Measurements from ENCODE around the gene THSD4.

The THSD4 gene

DNA sequence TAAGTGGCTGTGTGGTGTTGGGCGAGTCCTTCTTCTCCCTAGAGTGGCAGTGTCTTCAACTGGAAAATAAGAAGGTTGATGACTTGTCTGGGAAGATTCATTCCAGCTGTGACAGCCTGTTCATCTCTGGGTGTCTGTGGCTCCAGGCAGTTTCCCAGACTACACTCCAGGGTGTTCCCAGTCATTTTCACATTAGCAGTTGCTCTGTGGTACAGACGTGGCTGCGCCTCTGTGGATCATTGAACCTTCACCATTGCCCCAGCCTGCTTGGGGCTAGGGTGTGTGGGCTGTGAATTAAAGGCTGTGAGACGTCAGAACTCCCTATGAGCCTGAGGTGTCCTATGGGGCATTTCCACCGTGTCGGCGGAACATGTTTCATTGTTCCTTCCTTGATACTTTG, 455.5 kb downstream of the THSD4 start:
- DNase-seq: no peak

DNA sequence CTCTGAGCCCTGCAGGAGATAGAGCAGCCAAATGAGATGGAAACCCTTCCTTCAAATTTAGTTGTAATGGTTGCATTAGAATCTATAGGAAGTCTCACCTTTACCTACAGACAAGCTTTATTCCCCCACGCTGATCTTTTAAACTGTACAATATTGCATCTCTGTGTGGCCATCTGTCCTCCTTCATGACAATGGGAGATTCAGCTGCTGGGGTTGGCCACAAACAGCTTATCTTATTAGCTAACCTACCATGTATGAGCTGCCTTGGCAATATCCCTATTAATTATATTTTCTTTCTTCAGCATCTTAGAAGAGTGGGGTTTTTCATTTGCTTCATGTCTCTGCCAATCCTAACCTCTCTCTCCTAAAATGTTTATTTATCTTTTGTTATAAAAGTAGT, 456.4 kb downstream of the THSD4 start:
- DNase-seq: no peak

DNA sequence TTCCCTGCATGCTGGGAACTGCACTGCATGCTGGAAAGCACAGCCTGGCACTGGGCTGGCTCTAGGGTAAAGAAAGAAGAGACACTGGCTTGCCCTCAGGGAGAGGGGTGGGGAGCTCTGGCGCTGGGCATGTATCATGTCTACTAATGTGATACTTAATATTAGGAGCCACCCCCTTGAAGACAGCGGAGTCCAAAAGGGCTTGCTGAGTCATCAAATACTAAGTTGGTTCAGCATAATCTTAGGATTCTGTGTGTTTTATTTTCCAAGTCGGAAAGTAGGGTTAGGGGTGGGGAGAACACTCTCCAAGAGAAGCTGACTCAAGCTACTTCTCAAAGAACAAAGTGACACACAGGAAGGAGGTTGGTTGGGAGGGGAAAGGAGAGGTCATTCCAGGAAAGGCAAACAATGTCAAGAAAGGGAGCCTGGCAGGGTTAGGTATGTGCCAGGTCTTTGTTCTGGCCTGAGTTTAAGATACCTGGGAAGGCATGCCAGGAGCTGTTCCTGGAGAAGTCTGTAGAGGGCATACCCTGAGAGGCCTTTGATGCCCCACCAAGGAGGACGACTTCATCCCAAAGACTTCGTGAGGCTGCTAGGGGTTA, 457.3 kb downstream of the THSD4 start:
- DNase-seq: no peak

DNA sequence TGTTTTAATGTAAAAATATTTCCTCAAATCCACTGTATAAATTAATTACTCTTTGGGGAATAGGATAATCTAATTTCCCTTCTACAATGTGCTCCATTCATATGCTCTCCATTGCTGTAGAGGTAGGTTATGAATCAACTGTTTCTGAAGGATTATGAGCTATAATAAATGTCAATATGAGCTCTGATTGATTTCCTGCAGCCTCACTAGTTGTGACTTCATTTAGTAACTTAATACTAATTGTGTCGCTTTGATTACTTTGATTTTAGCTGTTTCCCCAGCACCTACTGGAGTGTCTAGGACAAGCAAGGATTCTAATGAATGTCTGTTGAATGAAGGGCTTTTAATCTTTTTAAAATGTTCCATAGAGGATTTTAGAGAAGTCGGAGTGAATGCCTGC, 458.3 kb downstream of the THSD4 start:
- DNase-seq: no peak

DNA sequence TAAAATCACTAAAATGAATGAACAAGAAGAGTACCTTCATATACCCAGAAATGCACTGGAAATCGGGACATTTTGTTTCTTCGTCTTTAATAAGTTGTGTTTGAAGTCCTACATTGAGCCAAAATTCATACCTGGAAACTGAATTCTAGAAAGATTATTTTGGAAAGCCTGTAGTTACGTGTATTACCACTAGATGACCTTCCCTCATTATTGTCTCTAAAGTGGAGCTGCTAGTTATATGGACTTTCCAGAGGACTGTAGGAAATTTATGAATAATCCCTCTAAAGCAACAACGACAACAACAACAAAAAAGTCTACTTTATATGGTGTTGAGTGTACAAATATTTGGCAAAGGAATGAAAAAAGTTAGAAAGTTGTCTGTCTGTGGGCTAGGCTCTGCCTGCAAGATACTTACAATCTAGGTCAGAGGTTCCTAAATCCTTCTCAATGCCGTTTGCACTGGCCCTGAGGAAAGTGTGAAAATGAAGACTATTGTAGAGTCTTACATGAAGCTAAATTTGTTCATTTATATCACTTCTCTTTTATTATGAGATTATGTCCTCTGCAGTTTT, 460.3 kb downstream of the THSD4 start:
- no peak for DNase-seq

DNA sequence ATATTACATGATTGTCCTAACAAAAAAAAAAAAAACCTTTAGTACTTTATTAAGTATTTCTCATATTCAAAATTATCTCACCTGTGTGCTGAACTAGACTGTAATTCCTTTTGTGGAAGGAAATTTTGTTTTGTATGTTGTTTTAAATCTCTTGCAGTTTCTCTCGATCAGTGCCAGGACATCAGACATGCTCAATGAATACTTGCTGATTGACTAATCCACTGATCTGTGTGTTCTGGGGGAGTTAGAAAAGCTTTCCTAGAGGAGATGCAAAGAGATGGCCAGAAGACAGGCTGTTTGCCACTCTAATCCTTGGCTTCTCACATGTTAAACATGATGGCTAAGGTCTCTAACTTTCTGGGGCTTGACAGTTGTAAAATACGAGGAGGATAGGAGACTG, 461.8 kb downstream of the THSD4 start:
- DNase-seq: no peak

DNA sequence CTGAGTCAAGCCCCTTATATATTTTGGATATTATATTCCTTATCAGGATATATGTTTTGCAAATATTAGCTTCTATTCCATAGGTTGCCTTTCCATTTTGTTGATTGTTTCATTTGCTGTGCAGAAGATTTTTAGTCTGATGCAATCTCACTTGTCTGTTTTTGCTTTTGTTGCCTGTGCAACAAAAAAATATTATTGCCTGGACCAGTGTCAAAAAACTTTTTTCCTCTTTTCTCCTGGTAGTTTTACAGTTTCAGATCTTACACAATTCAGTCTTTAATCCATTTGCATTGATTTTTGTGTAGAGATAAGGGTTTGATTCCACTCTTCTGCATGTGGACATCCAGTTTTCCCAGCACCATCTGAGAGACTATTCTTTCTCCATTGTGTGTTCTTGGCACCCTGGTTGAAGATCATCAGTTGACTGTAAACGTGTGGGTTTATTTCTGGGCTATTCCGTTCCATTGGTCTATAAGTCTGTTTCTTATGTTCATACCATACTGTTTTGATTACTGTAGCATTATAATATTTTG, 466.2 kb downstream of the THSD4 start:
- no peak for DNase-seq

DNA sequence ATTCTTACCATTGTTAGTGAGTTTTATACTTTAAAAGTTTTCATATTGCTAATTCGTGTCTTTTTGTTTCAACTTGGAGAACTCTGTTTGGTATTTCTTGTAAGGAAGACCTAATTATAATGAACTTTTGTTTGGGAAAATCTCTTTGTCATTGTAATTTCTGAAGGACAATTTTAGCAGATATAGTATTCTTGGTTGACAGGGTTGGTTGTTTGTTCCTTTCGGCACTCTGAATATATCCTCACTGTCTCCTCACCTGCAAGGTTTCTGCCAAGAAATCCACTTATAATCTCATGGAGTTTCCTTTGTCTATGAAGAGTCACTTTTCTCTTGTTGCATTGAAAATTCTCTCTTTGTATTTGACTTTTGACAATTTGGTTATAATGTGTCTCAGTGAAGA, 469.9 kb downstream of the THSD4 start:
- DNase-seq: no peak

DNA sequence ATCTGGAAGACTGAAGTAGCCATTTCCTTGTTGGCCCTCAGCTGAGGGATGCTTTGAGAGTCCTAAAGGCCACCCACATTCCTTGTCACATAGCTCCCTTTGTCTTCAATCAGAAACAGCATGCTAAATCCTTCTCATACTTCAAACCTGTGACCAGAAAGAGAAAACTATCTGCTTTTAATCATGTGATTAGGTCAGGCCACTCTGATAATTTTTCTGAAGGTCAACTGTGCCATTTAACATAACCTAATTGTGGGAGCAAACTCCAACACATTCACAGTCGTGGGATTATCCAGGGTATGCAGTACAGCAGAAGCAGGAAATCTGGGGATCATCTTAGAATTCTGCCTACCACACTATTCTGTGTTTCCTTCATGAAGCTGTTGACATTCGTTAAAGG, 471.2 kb downstream of the THSD4 start:
- DNase-seq: no peak

DNA sequence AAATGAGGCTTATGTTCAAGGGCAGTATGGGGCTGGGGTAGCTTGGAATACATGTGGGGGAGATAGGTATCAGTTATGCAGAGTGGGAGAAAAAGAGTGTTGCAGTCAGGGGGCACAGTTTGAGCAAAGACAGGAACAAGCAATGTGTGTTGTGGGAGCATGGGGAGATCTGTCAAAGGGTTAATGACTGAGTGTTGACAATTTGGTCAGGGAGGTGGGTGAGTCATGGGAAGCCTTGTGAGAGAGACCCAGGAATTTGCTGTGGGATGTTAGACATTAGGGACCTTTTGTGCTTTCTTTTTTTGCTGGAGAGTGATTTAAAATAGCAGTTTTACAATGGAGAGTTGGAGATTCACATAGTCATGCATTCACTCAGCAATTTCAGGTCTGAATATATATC, 473.5 kb downstream of the THSD4 start:
- DNase-seq: peak; percentile 83

DNA sequence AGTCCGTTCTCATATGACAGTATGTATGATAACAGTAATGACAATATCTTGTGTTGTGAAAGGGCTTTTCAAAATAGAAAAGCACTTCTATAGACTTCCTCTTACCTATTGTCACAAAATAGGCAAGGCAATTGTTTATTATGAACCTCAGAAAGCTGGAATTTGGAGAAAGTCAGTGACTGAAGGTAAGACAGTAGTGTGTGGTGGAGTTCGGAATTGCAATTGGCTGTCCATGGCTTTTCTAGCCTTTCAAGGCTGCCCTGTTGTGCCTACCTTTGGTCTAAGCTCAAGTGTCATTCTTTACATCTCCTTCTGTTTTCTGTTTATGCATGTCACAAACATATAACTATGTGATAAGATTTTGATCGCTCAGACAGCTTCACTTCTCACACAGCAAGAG, 475.8 kb downstream of the THSD4 start:
- DNase-seq: no peak

DNA sequence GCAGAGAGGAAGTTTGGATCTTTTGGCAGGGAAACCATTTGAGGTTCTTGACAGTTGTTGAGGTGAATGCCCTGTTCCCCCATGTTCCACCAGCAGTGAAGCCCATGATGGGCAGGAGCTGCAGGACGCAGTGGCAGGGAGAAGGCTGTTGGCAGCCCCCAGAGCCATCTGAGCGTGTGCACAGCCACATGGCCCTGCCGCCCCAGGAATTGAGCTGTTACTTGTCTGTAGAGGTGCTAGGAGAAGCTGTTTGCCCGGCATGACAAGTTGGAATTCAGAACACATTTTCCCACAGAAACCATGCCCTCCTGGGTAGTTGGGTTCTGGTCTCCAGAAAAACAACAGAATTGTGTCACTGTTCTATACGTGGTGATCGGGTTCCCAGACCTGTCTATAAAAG, 476.9 kb downstream of the THSD4 start:
- no peak for DNase-seq

DNA sequence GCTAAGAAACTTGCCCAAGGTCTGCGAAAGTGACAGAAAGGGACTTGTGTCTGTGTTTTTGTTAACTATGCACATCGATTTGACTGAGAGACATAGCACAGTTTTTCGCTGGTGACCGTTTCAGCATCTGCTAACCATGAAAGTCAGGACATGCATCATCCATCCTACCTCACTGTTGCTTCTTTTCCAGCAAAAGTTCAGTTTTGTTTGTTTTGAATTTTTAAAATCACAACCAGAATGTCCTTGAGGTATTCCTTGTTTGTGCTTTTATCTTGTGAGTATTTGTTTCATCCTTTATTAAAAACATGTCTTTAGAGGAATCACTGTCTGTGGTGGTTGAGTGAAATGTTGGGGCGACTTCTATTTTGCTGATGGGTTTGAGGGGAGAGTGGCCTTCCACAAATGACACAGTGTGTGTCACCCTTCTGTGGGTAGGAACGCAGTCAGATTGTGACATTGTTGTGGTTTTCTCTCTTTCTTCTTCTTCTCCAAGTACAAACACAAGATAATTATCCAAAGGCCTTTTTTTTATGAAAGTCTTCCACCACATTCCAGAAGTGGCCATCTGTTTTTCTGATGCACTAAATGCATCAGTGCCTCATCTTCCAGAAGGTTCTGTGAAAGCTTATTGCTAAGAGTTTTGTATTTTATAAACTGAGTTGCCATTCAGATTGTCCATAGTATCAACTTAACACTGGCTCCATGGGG, 480.7 kb downstream of the THSD4 start:
- peak; percentile 46 for DNase-seq

DNA sequence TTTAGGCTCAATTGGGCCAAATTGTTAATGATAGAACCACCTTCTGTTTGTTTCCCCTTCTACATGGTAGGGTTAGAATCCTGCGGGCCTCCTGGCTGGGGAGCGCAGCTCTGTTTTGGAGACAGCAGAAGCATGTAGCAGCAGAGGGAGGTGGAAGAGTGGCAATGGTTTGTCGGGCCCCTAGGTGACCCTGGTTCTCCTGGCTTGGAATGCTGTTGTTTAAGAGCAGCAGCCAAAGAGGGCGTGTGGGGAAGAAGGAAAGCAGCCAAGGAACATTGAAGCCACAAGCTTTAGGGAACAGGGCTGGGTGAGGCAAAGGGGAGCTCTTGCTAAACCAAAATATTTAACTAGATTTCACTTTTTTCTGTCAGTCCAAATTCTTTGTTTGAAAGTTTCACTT, 481.4 kb downstream of the THSD4 start:
- no peak for DNase-seq

DNA sequence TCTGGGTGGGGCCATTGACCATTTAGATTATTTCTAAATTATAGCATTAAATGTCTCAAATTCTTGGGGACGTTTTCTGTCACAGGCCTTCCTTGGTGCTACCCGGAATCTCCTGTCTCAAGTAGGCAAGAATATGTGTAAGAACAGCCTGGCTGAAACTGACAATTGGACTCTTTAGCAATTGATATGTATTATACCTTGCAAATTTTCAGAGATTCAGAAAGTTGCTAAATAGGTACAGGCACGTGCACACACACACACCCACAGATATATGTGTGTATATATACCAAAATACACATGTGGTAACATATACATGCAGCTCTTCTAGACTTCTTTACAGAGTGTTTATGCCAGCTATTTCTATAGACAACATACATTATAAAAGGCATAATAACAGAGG, 481.9 kb downstream of the THSD4 start:
- DNase-seq: no peak

DNA sequence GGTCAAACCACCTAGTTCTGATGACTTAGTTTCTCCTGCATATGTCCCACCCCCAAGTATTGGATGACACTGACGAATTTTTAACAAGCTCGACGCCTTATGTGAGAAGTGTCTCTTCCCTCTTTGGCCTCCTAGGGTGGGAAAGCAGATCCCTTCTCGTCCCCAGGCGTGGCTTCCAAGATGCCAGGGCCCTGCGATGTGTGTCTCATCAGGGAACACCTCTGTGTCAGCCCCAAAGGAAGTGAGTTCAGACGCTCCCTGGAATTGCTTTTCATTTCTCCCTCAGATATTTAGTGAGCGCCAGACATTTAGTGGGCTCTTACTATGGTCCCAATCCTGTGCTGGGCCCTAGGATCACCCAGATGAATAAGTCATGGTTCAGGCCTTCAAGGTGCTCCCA, 482.4 kb downstream of the THSD4 start:
- DNase-seq: no peak

DNA sequence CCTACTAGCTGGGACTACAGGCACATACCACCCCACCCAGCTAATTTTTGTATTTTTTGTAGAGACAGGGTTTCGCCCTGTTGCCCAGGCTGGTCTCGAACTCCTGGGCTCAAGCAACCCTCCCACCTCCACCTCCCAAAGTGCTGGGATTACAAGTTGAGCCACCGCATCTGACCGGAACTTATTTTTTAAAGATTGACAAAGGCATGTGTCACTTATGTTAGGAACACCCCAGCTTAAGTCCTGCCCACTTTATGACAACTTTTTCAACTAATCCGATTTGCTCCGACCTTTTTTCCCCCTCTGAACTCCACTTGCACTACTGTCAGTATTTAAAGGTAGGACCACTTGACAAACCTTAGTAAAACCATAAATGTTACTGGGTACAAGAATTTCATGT, 483.5 kb downstream of the THSD4 start:
- DNase-seq: no peak

DNA sequence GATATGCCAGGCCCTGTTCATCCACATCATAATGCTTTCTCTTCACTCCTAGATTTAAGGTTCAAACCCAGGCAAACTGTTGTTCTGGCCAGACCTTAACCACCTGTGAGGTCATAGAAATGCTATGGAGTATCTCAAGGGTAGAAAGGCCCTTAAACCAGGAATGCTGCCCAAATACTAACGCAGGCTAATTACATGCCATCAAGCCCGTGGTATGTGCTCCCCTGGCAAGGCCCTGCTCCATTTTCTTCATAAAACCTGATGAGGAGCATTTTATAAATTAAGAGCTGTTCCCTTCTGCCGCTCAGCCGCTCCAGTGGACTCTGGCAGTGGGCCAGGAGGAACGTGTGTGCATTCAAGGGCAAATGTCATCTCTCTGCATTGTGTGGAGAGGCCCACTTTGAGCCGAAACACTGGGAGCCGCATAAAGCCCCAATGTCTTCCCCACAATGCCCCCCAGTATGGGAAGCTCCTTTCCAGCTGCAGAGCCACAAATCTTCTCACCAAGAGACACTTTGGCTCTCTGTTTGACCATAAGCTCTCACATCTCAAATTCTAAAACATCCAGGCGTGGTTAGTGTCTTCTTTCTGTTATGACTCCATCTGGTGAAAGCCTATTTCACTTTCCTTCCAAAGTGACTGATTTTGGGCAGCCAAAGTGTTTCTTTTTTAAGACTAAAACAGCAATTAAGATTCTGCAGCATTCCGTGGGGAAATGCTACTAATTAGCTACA, 484.3 kb downstream of the THSD4 start:
- DNase-seq: peak; percentile 21

DNA sequence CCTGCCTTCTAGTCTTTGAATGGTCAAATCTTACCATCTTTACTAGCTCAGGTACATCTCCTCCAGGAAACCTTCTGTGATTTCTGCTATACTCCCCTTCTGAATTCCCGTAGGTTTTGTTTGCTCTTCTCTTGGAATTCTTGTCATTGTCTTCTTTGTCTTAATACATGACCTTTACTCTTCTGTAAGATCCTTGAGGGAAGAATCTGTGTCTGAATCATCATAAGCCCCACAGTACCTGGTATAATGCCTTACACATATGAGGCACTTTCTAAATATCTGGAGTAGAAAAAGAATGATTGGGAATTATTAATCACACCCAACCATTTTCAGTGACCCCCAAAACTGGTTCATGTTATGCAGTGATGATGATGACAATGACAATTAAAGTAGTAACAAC, 485.0 kb downstream of the THSD4 start:
- no peak for DNase-seq

DNA sequence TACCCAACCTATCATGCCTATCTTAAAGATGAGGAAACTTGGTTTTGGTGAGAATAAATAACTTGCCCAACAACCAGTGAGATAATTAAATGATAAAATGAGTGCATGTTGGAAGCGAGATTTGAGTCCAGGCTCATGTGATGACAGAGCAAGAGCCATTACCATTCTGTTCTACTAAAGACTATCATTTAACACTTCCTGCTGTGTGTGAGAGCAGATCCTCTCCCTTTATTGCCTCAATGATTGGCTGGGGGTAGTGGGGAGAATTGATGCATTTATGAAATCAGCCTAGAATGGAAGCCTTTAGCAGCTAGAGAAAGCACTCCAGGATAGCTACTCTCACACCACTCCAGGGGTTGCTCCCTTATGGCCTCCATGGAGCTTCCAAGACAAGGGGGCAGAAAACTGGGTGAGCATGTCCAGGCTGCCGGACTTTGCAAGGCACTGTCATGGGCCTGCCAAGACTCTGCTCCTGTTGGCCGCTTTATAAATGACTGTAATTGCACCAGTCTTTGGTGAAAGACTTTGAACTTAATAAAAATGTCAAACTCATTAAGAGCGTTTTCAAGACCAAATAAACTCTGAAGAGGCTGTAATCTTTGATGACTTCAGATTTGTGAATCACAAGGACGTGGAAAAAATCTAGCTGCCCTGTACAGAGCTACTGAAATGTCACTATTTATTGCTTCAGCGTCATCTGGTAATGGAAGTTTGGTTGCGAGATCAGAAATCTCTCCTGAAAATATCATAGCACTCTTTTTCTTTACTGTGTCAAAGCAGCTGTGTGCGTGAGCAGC, 486.0 kb downstream of the THSD4 start:
- DNase-seq: no peak

DNA sequence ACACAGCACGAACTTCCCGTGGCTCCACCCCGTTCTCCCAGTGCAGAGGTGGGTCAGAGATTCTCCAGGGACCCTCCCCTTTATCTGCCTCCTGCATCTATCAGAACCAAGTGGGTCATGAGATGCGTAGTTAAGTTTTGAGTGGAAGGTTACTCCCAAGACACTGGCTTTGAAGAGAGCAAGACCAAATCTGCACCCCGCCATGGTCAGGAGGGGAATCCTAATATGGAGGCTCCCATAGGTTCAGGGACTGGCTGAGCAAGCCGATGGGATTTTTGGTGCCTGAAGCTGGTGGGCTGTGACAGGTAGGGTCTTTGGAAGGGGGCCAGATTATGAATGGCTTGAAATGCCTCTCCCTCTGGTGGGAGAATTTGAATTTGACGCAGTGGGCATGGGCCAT, 488.1 kb downstream of the THSD4 start:
- DNase-seq: no peak

DNA sequence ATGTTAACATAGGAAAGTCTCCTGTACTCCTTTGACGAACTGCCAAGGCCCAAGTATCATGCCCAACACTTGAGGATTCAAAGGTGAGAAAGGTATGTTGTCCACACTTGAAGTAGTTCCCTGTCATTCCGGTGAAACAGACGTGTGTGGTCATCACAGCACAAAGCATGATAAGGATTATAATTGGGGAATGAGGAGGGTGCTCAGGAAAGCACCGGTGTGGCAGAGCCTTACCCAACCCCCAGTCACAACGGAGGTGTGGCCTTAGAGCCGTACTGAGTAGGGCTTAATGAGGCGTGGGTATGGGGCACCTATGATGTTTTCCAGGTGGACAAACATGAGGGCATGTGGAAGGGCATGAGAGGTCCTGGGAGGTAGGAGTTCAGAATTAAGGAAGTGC, 492.1 kb downstream of the THSD4 start:
- no peak for DNase-seq
